ENCODE data around the gene CECR2.

CECR2 gene

DNA sequence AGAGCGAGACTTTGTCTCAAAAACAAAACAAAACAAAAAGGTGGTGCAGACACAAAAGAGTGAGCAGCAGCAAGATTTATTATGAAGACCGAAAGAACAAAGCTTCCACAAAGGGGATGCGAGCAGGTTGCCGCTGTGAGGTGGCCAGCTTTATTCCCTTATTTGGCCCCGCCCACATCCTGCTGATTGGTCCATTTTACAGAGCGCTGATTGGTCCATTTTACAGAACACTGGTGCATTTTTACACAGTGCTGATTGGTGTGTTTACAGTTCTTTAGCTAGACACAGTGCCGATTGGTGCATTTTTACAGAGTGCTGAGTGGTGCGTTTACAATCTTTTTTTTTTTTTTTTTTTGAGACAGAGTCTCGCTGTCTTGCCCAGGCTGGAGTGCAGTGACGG is 77.4 kb downstream of the CECR2 start (continued):
- TF ChIP-seq, protein P1, sequence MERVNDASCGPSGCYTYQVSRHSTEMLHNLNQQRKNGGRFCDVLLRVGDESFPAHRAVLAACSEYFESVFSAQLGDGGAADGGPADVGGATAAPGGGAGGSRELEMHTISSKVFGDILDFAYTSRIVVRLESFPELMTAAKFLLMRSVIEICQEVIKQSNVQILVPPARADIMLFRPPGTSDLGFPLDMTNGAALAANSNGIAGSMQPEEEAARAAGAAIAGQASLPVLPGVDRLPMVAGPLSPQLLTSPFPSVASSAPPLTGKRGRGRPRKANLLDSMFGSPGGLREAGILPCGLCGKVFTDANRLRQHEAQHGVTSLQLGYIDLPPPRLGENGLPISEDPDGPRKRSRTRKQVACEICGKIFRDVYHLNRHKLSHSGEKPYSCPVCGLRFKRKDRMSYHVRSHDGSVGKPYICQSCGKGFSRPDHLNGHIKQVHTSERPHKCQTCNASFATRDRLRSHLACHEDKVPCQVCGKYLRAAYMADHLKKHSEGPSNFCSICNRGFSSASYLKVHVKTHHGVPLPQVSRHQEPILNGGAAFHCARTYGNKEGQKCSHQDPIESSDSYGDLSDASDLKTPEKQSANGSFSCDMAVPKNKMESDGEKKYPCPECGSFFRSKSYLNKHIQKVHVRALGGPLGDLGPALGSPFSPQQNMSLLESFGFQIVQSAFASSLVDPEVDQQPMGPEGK (CRISPR knock-in tag; IDR thresholded peaks at IDR 0.05; ENCODE audit: borderline replicate concordance) = no peak
- TF ChIP-seq ZC3H10 (CRISPR knock-in tag; IDR thresholded peaks at IDR 0.05) (no peak), ZNF8 (CRISPR knock-in tag; IDR thresholded peaks at IDR 0.05) (no peak), TCF4 (CRISPR knock-in tag; IDR thresholded peaks at IDR 0.05; ENCODE audit: borderline replicate concordance) (no peak)

DNA sequence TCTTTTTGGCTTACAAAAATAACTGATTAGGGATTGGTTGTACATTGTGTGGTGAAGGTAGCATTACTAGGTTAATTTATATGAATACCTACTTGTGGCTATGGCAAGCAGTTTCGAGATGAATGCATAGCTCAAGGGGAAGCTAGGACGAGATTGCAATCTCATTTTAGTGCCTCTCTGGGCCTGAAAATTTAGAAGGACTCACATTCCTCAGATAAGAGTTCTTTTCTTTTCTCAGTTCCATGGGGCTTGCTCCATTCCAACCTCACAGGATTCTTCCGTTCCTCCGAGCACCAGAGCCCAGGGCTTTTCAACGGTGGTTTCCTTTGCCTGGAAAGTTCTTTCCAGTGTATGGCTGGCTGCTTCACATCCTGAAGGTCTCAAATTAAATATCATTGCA is 82.1 kb downstream of the CECR2 start:
- TF ChIP-seq OSR1 (CRISPR knock-in tag; IDR thresholded peaks at IDR 0.05) (no peak), GLIS3 (CRISPR knock-in tag; IDR thresholded peaks at IDR 0.05) (no peak), ZFP3 (CRISPR knock-in tag; IDR thresholded peaks at IDR 0.05) (no peak), ZC3H10 (CRISPR knock-in tag; IDR thresholded peaks at IDR 0.05) (no peak), RARB (CRISPR knock-in tag; IDR thresholded peaks at IDR 0.05) (no peak)
- TF ChIP-seq, protein P2, sequence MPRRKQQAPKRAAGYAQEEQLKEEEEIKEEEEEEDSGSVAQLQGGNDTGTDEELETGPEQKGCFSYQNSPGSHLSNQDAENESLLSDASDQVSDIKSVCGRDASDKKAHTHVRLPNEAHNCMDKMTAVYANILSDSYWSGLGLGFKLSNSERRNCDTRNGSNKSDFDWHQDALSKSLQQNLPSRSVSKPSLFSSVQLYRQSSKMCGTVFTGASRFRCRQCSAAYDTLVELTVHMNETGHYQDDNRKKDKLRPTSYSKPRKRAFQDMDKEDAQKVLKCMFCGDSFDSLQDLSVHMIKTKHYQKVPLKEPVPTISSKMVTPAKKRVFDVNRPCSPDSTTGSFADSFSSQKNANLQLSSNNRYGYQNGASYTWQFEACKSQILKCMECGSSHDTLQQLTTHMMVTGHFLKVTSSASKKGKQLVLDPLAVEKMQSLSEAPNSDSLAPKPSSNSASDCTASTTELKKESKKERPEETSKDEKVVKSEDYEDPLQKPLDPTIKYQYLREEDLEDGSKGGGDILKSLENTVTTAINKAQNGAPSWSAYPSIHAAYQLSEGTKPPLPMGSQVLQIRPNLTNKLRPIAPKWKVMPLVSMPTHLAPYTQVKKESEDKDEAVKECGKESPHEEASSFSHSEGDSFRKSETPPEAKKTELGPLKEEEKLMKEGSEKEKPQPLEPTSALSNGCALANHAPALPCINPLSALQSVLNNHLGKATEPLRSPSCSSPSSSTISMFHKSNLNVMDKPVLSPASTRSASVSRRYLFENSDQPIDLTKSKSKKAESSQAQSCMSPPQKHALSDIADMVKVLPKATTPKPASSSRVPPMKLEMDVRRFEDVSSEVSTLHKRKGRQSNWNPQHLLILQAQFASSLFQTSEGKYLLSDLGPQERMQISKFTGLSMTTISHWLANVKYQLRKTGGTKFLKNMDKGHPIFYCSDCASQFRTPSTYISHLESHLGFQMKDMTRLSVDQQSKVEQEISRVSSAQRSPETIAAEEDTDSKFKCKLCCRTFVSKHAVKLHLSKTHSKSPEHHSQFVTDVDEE (CRISPR knock-in tag; IDR thresholded peaks at IDR 0.05) = no peak
- TF ChIP-seq, protein P3, sequence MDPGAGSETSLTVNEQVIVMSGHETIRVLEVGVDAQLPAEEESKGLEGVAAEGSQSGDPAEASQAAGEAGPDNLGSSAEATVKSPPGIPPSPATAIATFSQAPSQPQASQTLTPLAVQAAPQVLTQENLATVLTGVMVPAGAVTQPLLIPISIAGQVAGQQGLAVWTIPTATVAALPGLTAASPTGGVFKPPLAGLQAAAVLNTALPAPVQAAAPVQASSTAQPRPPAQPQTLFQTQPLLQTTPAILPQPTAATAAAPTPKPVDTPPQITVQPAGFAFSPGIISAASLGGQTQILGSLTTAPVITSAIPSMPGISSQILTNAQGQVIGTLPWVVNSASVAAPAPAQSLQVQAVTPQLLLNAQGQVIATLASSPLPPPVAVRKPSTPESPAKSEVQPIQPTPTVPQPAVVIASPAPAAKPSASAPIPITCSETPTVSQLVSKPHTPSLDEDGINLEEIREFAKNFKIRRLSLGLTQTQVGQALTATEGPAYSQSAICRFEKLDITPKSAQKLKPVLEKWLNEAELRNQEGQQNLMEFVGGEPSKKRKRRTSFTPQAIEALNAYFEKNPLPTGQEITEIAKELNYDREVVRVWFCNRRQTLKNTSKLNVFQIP (CRISPR knock-in tag; IDR thresholded peaks at IDR 0.05; ENCODE audit: borderline replicate concordance, low read depth) = no peak

DNA sequence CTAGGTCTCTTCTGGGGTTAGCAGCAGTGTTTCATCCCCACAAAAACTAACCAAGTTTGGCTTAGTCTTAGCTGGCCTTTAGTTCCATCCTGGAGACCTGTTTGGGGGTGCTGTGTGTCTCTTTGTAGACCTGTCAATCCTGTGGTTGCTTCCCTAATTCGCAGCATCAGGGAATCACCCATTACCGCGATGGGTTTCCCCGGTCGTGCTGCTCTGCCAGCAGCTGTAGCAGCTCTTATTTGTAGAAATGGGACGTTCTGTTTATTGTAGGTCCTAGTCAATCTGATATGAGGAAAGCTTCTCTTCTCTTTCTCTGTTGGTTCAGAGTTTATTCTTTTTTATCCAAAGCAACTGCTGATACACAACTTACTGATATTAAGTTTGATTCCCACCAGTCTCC is 91.6 kb downstream of the CECR2 start:
- no peak for TF ChIP-seq ZFP30 (CRISPR knock-in tag; IDR thresholded peaks at IDR 0.05)
- TF ChIP-seq SNAI2 (CRISPR knock-in tag; IDR thresholded peaks at IDR 0.05) = no peak
- no peak for TF ChIP-seq ISL1 (CRISPR knock-in tag; IDR thresholded peaks at IDR 0.05)
- no peak for TF ChIP-seq TCF4 (CRISPR knock-in tag; IDR thresholded peaks at IDR 0.05; ENCODE audit: borderline replicate concordance)
- TF ChIP-seq, protein P1 (CRISPR knock-in tag; IDR thresholded peaks at IDR 0.05; ENCODE audit: borderline replicate concordance) = no peak
- no peak for TF ChIP-seq ZC3H10 (CRISPR knock-in tag; IDR thresholded peaks at IDR 0.05)
- no peak for TF ChIP-seq RARB (CRISPR knock-in tag; IDR thresholded peaks at IDR 0.05)
- no peak for TF ChIP-seq GLIS3 (CRISPR knock-in tag; IDR thresholded peaks at IDR 0.05)
- no peak for TF ChIP-seq ESRRG (CRISPR knock-in tag; IDR thresholded peaks at IDR 0.05)
- no peak for TF ChIP-seq ZNF8 (CRISPR knock-in tag; IDR thresholded peaks at IDR 0.05)
- no peak for TF ChIP-seq CSDC2 (CRISPR knock-in tag; IDR thresholded peaks at IDR 0.05)
- TF ChIP-seq, protein P3 (CRISPR knock-in tag; IDR thresholded peaks at IDR 0.05; ENCODE audit: borderline replicate concordance, low read depth) = no peak
- no peak for TF ChIP-seq ZNF565 (CRISPR knock-in tag; conservative IDR thresholded peaks at IDR 0.05; ENCODE audit: low read depth)
- TF ChIP-seq, protein P2 (CRISPR knock-in tag; IDR thresholded peaks at IDR 0.05) = no peak
- TF ChIP-seq, protein P4, sequence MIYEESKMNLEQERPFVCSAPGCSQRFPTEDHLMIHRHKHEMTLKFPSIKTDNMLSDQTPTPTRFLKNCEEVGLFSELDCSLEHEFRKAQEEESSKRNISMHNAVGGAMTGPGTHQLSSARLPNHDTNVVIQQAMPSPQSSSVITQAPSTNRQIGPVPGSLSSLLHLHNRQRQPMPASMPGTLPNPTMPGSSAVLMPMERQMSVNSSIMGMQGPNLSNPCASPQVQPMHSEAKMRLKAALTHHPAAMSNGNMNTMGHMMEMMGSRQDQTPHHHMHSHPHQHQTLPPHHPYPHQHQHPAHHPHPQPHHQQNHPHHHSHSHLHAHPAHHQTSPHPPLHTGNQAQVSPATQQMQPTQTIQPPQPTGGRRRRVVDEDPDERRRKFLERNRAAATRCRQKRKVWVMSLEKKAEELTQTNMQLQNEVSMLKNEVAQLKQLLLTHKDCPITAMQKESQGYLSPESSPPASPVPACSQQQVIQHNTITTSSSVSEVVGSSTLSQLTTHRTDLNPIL (CRISPR knock-in tag; IDR thresholded peaks at IDR 0.05; ENCODE audit: low read depth) = no peak
- no peak for ATAC-seq

More for the DNA sequence above, 82.1 kb downstream of the CECR2 start:
- no peak for ATAC-seq

All from SK-N-SH treated with all-trans-retinoic acid at 6 μM for 48 hours (cell line).